Endothelial cell of umbilical vein (primary cell): ENCODE results near the gene AGA. TPM values are rescaled to one million over a fixed set of nuclear protein-coding genes. Genes with fewer than 3 reads are reported as not detected.

ENCODE experiments used
- BruUV-seq: library from RNA; stranded (reverse); fragments of 400-500 nt; replicated peaks from 2 replicates; lab custom pipeline; 2021; lab: Mats Ljungman, UMichigan
- CTCF ChIA-PET: fragments of 300-600, 350-600 bp; sonication (Branson Sonifier 250); formaldehyde crosslinking; loops from one replicate; lab custom pipeline; 2021; ENCODE audit warnings: antibody characterized with exemption, inconsistent platforms; lab: Charles Lee
- POLR2A ChIA-PET: fragments of 300-600, 350-600 bp; sonication (Branson Sonifier 250); formaldehyde crosslinking; loops from one replicate; lab custom pipeline; 2021; ENCODE audit warnings: antibody characterized with exemption, inconsistent platforms; lab: Charles Lee
- DNase-seq: peaks from one replicate; pipeline ENCODE4 v3.0.0-alpha.2; 2011; ENCODE audit warnings: low read depth, low spot score
- FAIRE-seq: peaks from 2 replicates; lab custom pipeline; 2011; peaks lifted over from hg19 to GRCh38; lab: Jason Lieb, UNC
- H2AFZ ChIP-seq: 2 replicates; pipeline ENCODE4 v1.6.0; 2012; ENCODE audit warnings: low read depth, low read length, control low read depth, inconsistent platforms
- H3K27ac ChIP-seq: 2 replicates; pipeline ENCODE4 v1.5.1; 2011; ENCODE audit warnings: low read depth, mild to moderate bottlenecking, control low read depth, low read length, moderate library complexity; ENCODE audit not compliant: insufficient read depth
- H3K27me3 ChIP-seq, 2 experiments: 2 replicates each; pipeline versions ENCODE4 v1.6.0 to v1.6.1; 2011; ENCODE audit warnings: low read length in 2 of 2, mixed read lengths in 1 of 2; ENCODE audit not compliant: control insufficient read depth in 2 of 2, insufficient read depth in 2 of 2
- H3K36me3 ChIP-seq, 2 experiments: 2 replicates in 1 of 2; 3 replicates in 1 of 2; pipeline ENCODE4 v1.5.1; 2011; ENCODE audit warnings: low read length in 2 of 2, mild to moderate bottlenecking in 1 of 2, moderate library complexity in 1 of 2; ENCODE audit not compliant: control insufficient read depth in 2 of 2, insufficient read depth in 2 of 2; ENCODE audit errors: extremely low read depth in 1 of 2
- H3K4me1 ChIP-seq: 3 replicates; pipeline ENCODE4 v1.5.1; 2011; ENCODE audit warnings: mild to moderate bottlenecking, low read length; ENCODE audit not compliant: control insufficient read depth, insufficient read depth; ENCODE audit errors: extremely low read depth
- H3K4me2 ChIP-seq: 2 replicates; pipeline ENCODE4 v1.6.1; 2011; ENCODE audit warnings: low read length, control low read depth, mixed read lengths; ENCODE audit not compliant: insufficient read depth
- H3K4me3 ChIP-seq, 3 experiments: fragments of 200-600 bp in 1 of 3; sonication (generic), shearing (Covaris generic) in 1 of 3; replicated peaks in 1 of 3; 2 replicates each; pipeline ENCODE4 v1.5.1; 2011 to 2016; ENCODE audit warnings: control low read depth in 3 of 3, low read length in 3 of 3, mild to moderate bottlenecking in 2 of 3, inconsistent platforms in 1 of 3, low read depth in 1 of 3, moderate library complexity in 1 of 3; ENCODE audit not compliant: insufficient read depth in 1 of 3
- H3K79me2 ChIP-seq: 2 replicates; pipeline ENCODE4 v1.6.0; 2012; ENCODE audit warnings: low read length, inconsistent platforms; ENCODE audit not compliant: control insufficient read depth, insufficient read depth
- H3K9ac ChIP-seq: replicated peaks from 2 replicates; pipeline ENCODE3; 2011; ENCODE audit warnings: low read length, control low read depth; ENCODE audit not compliant: insufficient read depth; ENCODE audit errors: extremely low read depth
- H3K9me1 ChIP-seq: replicated peaks from 3 replicates; pipeline ENCODE4 v1.6.0; 2011; ENCODE audit warnings: mild to moderate bottlenecking, low read length; ENCODE audit not compliant: control insufficient read depth, insufficient read depth; ENCODE audit errors: extremely low read depth
- H3K9me3 ChIP-seq: replicated peaks from 2 replicates; pipeline ENCODE4 v1.5.1; 2012; ENCODE audit warnings: low read length, inconsistent platforms; ENCODE audit not compliant: control insufficient read depth, insufficient read depth
- H4K20me1 ChIP-seq: replicated peaks from 2 replicates; pipeline ENCODE3; 2011; ENCODE audit warnings: mild to moderate bottlenecking, low read length; ENCODE audit not compliant: control insufficient read depth, insufficient read depth; ENCODE audit errors: extremely low read depth
- EZH2 ChIP-seq: IDR thresholded peaks from 2 replicates; pipeline ENCODE4 v1.6.1; 2012; ENCODE audit warnings: borderline replicate concordance, low read depth, mild to moderate bottlenecking, moderate library complexity, low read length, inconsistent platforms; ENCODE audit not compliant: severe bottlenecking
- FOS ChIP-seq: IDR thresholded peaks from 2 replicates; pipeline ENCODE4 v1.6.1; 2011; ENCODE audit warnings: mild to moderate bottlenecking, low read length, moderate library complexity, borderline replicate concordance; ENCODE audit not compliant: insufficient read depth
- GATA2 ChIP-seq: IDR thresholded peaks from 2 replicates; pipeline ENCODE4 v1.7.0; 2011; ENCODE audit warnings: low read depth, mild to moderate bottlenecking, moderate library complexity, mixed read lengths, low read length; ENCODE audit not compliant: insufficient read length, insufficient read depth
- JUN ChIP-seq: IDR thresholded peaks from 2 replicates; pipeline ENCODE4 v1.6.1; 2011; ENCODE audit warnings: borderline replicate concordance, low read depth; ENCODE audit not compliant: insufficient read length, insufficient read depth
- MAX ChIP-seq: IDR thresholded peaks from 2 replicates; pipeline ENCODE4 v1.6.1; 2011; ENCODE audit not compliant: insufficient read depth, insufficient read length
- MYC ChIP-seq: IDR thresholded peaks from one replicate; pipeline ENCODE4 v1.6.1; 2011; ENCODE audit warnings: mild to moderate bottlenecking, low read depth, low read length
- POLR2A ChIP-seq: IDR thresholded peaks from 2 replicates; pipeline ENCODE4 v1.6.1; 2012; ENCODE audit warnings: low read depth, mild to moderate bottlenecking, control low read depth, low read length
- POLR2AphosphoS5 ChIP-seq: IDR thresholded peaks from 2 replicates; pipeline ENCODE4 v1.6.1; 2012; ENCODE audit warnings: low read depth, mild to moderate bottlenecking, control low read depth, low read length, moderate library complexity; ENCODE audit not compliant: insufficient read depth
- dilution Hi-C: fragments of 300-500 bp; cut with MboI; formaldehyde crosslinking; loops from one replicate; pipeline ENCODE4 v1.15.0; 2019; ENCODE audit warnings: low sequenced_read_pairs; ENCODE audit not compliant: extremely low pct_ligation_motif_present
- intact Hi-C: fragments of 100-400 bp; cut with micrococcal nuclease; formaldehyde crosslinking; loops from one replicate; pipeline ENCODE4 v1.10.0; 2022
- polyA plus RNA-seq, 4 experiments: library from polyadenylated mRNA; depleted of rRNA in 3 of 4; stranded (reverse) in 3 of 4; unstranded in 1 of 4; fragments of >200 nt; gene quantifications; 2 replicates each; pipeline versions ENCODE4 v1.2.1 to v1.2.3, GENCODE V29; 2011 to 2012; ENCODE audit warnings: missing spikeins in 1 of 4
- total RNA-seq: library from RNA; stranded (reverse); gene quantifications from 2 replicates; pipeline ENCODE4 v1.2.3, GENCODE V29; 2021
- TF ChIP-seq, protein P1 (sequence below), 2 donors: IDR thresholded peaks; 1 replicate in 1 of 2; 2 replicates in 1 of 2; pipeline ENCODE4 v1.5.1; 2011; ENCODE audit warnings: low read length in 2 of 2, mild to moderate bottlenecking in 2 of 2, moderate library complexity in 2 of 2, control low read depth in 1 of 2, inconsistent platforms in 1 of 2, low read depth in 1 of 2; ENCODE audit not compliant: insufficient read depth in 1 of 2; ENCODE audit errors: extremely low read depth in 1 of 2

The AGA gene
- total and polyA plus RNA-seq, 2 donors (not counting 3 experiments of a cell fraction or from before 2014, with no cell fraction given), result 14.1 to 16.9 TPM

- Histone ChIP-seq H2AFZ (no peak overlapping the region), H3K4me3 (no peak overlapping the region), H3K9me3 (no peaks in the 10 kb centered on the region), H3K27me3 (peaks cover 0 to 2% of the 10 kb centered on the region in 2 experiments), H3K4me1 (no peaks in the 10 kb centered on the region), H3K27ac (no peak overlapping the region), H3K4me2 (no peak overlapping the region), H4K20me1 (no peaks in the 10 kb centered on the region), H3K36me3 (no peaks in the 10 kb centered on the region), H3K9me1 (no peaks in the 10 kb centered on the region), H3K9ac (no peak overlapping the region), H3K79me2 (no peaks in the 10 kb centered on the region)
- no peak for TF ChIP-seq GATA2
- TF ChIP-seq JUN, result no peak
- no peak for TF ChIP-seq POLR2AphosphoS5
- TF ChIP-seq, protein P1, sequence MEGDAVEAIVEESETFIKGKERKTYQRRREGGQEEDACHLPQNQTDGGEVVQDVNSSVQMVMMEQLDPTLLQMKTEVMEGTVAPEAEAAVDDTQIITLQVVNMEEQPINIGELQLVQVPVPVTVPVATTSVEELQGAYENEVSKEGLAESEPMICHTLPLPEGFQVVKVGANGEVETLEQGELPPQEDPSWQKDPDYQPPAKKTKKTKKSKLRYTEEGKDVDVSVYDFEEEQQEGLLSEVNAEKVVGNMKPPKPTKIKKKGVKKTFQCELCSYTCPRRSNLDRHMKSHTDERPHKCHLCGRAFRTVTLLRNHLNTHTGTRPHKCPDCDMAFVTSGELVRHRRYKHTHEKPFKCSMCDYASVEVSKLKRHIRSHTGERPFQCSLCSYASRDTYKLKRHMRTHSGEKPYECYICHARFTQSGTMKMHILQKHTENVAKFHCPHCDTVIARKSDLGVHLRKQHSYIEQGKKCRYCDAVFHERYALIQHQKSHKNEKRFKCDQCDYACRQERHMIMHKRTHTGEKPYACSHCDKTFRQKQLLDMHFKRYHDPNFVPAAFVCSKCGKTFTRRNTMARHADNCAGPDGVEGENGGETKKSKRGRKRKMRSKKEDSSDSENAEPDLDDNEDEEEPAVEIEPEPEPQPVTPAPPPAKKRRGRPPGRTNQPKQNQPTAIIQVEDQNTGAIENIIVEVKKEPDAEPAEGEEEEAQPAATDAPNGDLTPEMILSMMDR (IDR thresholded peaks at IDR 0.05; ENCODE audit: extremely low read depth in 1 of 2, insufficient read depth in 1 of 2, low read depth in 1 of 2, low read length in 2 of 2), result no peak
- no peak for TF ChIP-seq MAX
- no peak for TF ChIP-seq EZH2
- TF ChIP-seq FOS, result no peak
- TF ChIP-seq MYC, result no peak
- no peak for TF ChIP-seq POLR2A
- ChIA-PET POLR2A (no interaction called here), CTCF (no interaction called here)
- intact Hi-C loops (no loop called here), dilution Hi-C loops (no loop called here)
- DNase-seq (no peak), FAIRE-seq (no peak)
- no TSS peak for BruUV-seq
Observed at GRCh38 chr4:177400030-177400429, 42.2 kb downstream of the AGA start.
